Measurements from ENCODE around the gene BRD8.

Gene BRD8

DNA sequence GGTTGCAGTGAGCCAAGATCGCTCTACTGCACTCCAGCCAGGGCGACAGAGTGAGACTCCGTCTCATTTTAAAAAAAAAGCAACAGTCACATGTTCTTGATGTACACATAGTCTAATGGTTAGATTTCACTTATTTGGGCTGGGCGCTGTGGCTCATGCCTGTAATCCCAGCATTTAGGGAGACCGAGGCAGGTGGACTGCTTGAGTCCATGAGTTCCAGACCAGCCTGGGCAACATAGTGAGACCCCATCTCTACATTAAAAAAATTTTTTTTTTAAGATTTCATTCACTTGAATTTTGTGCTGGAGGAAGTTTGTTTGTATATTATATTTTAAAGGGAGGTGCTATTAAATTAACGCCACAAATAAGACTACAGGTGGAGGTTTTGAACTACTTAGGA lies 72.7 kb downstream of the BRD8 start:
- DNase-seq = no peak

GRCh38 chr5:138103319-138103637 lies 75.2 kb downstream of the BRD8 start:
- DNase-seq = no peak

- DNase-seq = no peak
Observed at GRCh38 chr5:138102454-138103318, 75.7 kb downstream of the BRD8 start.

DNA sequence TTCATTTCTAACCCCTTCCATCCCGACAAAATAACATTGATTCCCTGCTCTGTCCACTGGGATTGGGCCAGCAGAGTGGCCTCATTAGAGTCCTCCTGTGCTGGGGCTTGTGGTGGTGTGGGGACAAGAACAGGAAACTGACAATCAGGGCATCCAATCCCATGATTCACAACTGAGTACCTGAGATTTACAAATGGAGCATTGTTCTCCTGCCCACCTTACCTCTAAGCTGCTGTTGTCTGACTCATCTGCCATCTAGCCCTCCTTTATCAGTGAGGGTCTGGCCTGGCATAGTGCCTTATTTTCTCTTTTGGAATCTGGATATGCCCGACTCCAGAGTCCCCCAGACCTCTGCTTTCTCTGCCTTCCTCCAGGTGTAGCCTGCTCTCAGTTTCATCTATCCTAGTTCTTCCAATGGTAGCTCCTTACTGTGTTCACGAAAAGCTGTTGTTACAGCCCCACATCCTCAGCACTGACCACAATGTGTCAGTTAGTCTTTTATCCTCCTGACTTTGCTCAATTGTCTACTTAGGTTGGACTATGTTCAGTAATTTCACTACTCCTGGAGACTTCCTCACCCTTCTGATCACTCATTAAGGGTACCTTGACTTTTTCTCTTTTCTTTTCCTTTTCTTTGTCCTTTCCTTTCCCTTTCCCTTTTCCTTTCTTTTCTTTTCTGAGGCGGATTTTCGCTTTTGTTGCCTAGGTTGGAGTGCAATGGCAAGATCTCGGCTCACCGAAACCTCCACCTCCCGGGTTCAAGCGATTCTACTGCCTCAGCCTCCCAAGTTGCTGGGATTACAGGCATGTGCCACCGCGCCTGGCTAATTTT lies 81.2 kb downstream of the BRD8 start:
- DNase-seq = no peak

DNA sequence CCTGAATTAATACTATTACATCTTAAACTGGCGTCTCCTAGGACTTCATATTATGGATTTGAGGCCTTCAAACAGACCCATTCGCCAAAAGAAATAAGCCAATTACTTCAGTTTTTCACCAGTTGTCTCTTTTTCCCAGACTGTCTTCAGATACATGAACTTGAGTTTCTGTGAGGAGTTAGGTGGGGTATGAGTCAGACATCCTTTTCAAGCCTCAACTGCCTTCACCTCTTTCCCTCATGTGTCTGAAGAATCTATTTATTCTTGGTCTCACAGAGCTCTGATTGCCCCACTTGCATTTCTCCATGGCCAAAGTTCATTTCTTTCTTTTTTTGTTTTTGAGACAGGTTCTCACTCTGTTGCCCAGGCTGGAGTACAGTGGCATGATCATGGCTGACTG lies 82.1 kb downstream of the BRD8 start:
- no peak for DNase-seq

GRCh38 chr5:138095100-138095907 lies 83.1 kb downstream of the BRD8 start:
- DNase-seq = no peak

GRCh38 chr5:138093036-138093435 lies 85.4 kb downstream of the BRD8 start:
- DNase-seq = no peak

GRCh38 chr5:138092301-138092700 lies 86.1 kb downstream of the BRD8 start:
- no peak for DNase-seq

DNA sequence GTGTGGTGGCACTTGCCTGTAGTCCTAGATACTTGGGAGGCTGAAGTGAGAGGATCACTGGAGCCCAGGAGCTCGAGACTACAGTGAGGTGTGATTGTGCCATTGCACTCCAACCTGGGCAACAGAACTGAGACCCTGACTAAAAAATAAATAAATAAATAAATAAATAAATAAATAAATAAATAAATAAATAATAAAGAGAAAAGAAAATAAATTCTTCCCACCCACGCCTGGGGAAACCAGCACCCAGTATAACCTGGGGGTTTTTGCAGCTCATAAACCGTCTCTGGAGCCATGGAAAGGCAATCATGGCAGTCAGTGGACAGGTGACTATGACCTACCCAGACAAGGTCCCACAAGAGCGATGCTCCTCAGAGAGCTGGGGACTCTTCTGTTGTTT lies 86.7 kb downstream of the BRD8 start:
- no peak for DNase-seq

Measured in anterior cingulate cortex (tissue), 58 donors.